Brain microvascular endothelial cell (primary cell): ENCODE data around the gene MPPE1.

Source experiments
- DNase-seq: peaks from one replicate; pipeline ENCODE4 v3.0.0-alpha.2; 2020
- H3K27ac ChIP-seq: fragments of 250-450 bp; sonication (Bioruptor Pico); 2 replicates; pipeline ENCODE4 v1.5.1; 2020; ENCODE audit warnings: mild to moderate bottlenecking, moderate library complexity
- H3K27me3 ChIP-seq: fragments of 250-450 bp; sonication (Bioruptor Pico); replicated peaks from 2 replicates; pipeline ENCODE4 v1.5.1; 2020; ENCODE audit warnings: mild to moderate bottlenecking
- H3K36me3 ChIP-seq: fragments of 250-450 bp; sonication (Bioruptor Pico); replicated peaks from 2 replicates; pipeline ENCODE4 v1.5.1; 2020; ENCODE audit warnings: mild to moderate bottlenecking
- H3K4me3 ChIP-seq: 2 replicates; pipeline ENCODE4 v1.5.1; 2011; ENCODE audit warnings: low read depth, mild to moderate bottlenecking, control low read depth, low read length, moderate library complexity
- CTCF ChIP-seq: IDR thresholded peaks from 2 replicates; pipeline ENCODE4 v1.5.1; 2011; ENCODE audit warnings: low read depth, mild to moderate bottlenecking, moderate library complexity, low read length, control low read depth, inconsistent platforms; ENCODE audit errors: missing control alignments
- in situ Hi-C: cut with HindIII; loops from 2 replicates; pipeline ENCODE4 v1.10.0; 2017; ENCODE audit warnings: low sequenced_read_pairs, low pct_ligation_motif_present

The MPPE1 gene

GRCh38 chr18:11887328-11888128, 20.6 kb downstream of the MPPE1 start:
- in situ Hi-C loops, result no loop called here

GRCh38 chr18:11886577-11887110, 21.5 kb downstream of the MPPE1 start:
- no peak overlapping the region for H3K4me3 ChIP-seq
- no peak overlapping the region for H3K27ac ChIP-seq
- no peaks in the 10 kb centered on the region for H3K27me3 ChIP-seq
- no peak for TF ChIP-seq CTCF
- no peak for DNase-seq
- H3K36me3 ChIP-seq, result peaks cover 2% of the 10 kb centered on the region
- in situ Hi-C loops, result no loop called here

More at GRCh38 chr18:11887328-11888128, 20.6 kb downstream of the MPPE1 start:
- DNase-seq, result no peak
- Histone ChIP-seq H3K27ac (no peak overlapping the region), H3K4me3 (no peak overlapping the region), H3K27me3 (no peaks in the 10 kb centered on the region), H3K36me3 (peaks cover 2% of the 10 kb centered on the region)
- TF ChIP-seq CTCF, result no peak

- DNase-seq, result no peak
- TF ChIP-seq CTCF, result no peak
- in situ Hi-C loops, result no loop called here
These were observed 22.7 kb downstream of the MPPE1 start for GRCh38 chr18:11885278-11885947.

GRCh38 chr18:11884396-11885030, 23.6 kb downstream of the MPPE1 start:
- Histone ChIP-seq H3K27me3 (no peaks in the 10 kb centered on the region), H3K36me3 (peaks cover 2% of the 10 kb centered on the region), H3K4me3 (no peak overlapping the region), H3K27ac (no peak overlapping the region)
- TF ChIP-seq CTCF, result no peak
- in situ Hi-C loops, result no loop called here
- DNase-seq, result no peak

More at GRCh38 chr18:11885278-11885947, 22.7 kb downstream of the MPPE1 start:
- Histone ChIP-seq H3K4me3 (no peak overlapping the region), H3K27me3 (no peaks in the 10 kb centered on the region), H3K27ac (no peak overlapping the region), H3K36me3 (peaks cover 2% of the 10 kb centered on the region)

GRCh38 chr18:11883153-11883552, 25.0 kb downstream of the MPPE1 start:
- no peak for TF ChIP-seq CTCF
- Histone ChIP-seq H3K27me3 (no peaks in the 10 kb centered on the region), H3K36me3 (peaks cover 2% of the 10 kb centered on the region), H3K4me3 (no peak overlapping the region), H3K27ac (no peak overlapping the region)
- in situ Hi-C loops, result no loop called here
- DNase-seq, result no peak
